Measurements from ENCODE around the gene SIGLEC10. TPM values are rescaled to one million over a fixed set of nuclear protein-coding genes. Genes with fewer than 3 reads are reported as not detected.

The SIGLEC10 gene
- total RNA-seq, 1 donor from 2014 or later: 50.3 TPM

DNA sequence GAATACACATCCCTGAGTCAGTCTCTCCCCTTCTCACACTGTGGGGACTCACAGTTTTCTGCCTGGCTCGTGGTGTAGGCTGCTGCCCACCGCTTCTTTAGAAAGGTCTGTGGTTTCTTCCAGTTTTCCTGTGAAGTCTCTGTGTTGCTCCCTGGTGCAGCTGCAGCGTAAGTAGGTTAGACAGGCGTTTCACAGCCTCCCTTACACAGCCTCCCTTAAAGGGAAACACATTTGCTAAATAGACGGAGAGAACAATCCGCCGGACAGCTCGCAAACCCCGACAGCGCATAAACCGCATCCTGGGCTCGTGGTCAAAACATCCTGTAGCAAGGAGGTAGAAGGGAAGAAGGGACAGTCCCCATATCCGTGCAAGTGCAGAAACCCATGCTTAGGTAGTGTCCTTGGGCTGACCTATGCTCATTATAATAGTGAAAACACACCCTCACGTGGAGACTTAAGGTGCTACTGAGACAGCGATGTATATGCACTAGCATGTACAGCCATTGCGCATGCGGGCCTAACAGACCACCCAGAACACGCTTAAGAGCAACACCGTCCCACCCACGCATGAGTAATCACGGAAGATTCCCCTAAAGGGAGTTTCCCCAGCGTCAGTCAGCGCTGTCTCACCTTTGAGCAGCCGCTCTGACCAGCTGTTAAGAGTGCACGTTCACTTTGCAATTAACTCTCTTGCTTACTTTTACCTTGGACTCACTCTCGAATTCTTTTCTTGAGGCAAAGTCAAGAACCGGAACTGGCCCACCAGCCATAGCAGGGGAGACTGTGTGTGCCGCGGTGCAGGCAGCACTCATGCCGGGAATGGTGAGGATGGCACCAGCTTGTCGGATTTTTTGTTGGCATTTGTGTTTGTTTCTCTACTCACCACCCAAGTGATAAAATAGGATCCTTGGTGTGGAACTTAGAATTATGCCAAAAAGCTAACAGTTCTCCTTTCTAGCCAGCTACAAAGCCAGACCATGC lies 24.3 kb upstream of the SIGLEC10 start:
- peak overlapping the region; percentile 71 for H3K4me3 Mint-ChIP-seq
- no peaks in the 10 kb centered on the region for H3K9me3 Mint-ChIP-seq
- DNase-seq (peak; percentile 48), ATAC-seq (ENCODE audit: low read depth) (peak; percentile 89)
- intact Hi-C loops (cut with micrococcal nuclease): loop anchor here (1.0 kb wide), 4 partner anchors 19 to 47 kb away; no protein-coding TSS in a partner anchor
- TF ChIP-seq, protein P1, sequence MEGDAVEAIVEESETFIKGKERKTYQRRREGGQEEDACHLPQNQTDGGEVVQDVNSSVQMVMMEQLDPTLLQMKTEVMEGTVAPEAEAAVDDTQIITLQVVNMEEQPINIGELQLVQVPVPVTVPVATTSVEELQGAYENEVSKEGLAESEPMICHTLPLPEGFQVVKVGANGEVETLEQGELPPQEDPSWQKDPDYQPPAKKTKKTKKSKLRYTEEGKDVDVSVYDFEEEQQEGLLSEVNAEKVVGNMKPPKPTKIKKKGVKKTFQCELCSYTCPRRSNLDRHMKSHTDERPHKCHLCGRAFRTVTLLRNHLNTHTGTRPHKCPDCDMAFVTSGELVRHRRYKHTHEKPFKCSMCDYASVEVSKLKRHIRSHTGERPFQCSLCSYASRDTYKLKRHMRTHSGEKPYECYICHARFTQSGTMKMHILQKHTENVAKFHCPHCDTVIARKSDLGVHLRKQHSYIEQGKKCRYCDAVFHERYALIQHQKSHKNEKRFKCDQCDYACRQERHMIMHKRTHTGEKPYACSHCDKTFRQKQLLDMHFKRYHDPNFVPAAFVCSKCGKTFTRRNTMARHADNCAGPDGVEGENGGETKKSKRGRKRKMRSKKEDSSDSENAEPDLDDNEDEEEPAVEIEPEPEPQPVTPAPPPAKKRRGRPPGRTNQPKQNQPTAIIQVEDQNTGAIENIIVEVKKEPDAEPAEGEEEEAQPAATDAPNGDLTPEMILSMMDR (IDR thresholded peaks at IDR 0.05): no peak
- CTCF ChIA-PET: interaction anchor here (0.8 to 5.4 kb wide), 10 partner anchors 14 to 216 kb away, joined by 3 to 34 read pairs (median 5); partner anchors contain the start of gene SIGLEC10
- H3K27me3 Mint-ChIP-seq: peaks cover 16% of the 10 kb centered on the region
- peaks cover 30% of the 10 kb centered on the region for H3K4me1 Mint-ChIP-seq
- POLR2A ChIA-PET: interaction anchor here (1.4 to 2.9 kb wide), 4 partner anchors 24 to 165 kb away, joined by 6 to 26 read pairs (median 8); partner anchors contain the start of gene SIGLEC10
- no peaks in the 10 kb centered on the region for H3K36me3 Mint-ChIP-seq (ENCODE audit: low read depth)
- peak overlapping the region; percentile 77 for H3K27ac Mint-ChIP-seq

DNA sequence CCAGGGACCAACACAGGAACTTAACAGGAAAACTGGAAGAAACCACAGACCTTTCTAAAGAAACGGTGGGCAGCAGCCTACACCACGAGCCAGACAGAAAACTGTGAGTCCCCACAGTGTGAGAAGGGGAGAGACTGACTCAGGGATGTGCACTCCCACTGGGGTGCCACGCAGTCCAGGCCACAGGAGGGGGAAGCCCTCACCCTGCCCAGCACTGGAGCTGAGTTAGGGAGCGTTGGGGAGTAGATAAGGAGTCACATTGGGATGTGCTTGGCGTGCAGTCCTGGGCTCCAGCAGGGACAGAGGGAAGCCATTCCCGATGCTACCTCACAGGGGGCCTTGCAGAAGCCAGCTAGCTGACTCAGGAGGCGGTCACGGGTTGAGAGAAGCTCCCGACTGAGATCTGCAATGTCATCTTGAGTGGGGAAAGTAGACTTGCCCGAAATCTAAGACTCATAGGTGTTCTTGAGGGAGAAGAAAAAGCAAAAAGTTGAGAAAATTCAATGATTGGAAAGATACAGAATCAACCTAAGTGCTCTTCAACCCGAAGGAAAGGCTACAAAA lies 23.5 kb upstream of the SIGLEC10 start:
- peaks cover 18% of the 10 kb centered on the region for H3K27me3 Mint-ChIP-seq
- H3K36me3 Mint-ChIP-seq (ENCODE audit: low read depth): no peaks in the 10 kb centered on the region
- H3K4me1 Mint-ChIP-seq: peaks cover 30% of the 10 kb centered on the region
- no peaks in the 10 kb centered on the region for H3K9me3 Mint-ChIP-seq
- CTCF ChIA-PET: interaction anchor here (1.0 to 5.4 kb wide), 8 partner anchors 14 to 217 kb away, joined by 3 to 34 read pairs (median 6); partner anchors contain the start of gene SIGLEC10
- POLR2A ChIA-PET: interaction anchor here (1.4 to 2.9 kb wide), 4 partner anchors 23 to 166 kb away, joined by 6 to 26 read pairs (median 8); partner anchors contain the start of gene SIGLEC10
- H3K4me3 Mint-ChIP-seq: peak overlapping the region; percentile 5
- peak overlapping the region; percentile 77 for H3K27ac Mint-ChIP-seq
- no peak for ATAC-seq (ENCODE audit: low read depth)
- intact Hi-C loops (cut with micrococcal nuclease): loop anchor here (1.0 kb wide), 4 partner anchors 19 to 47 kb away; no protein-coding TSS in a partner anchor
- no peak for DNase-seq
- TF ChIP-seq, protein P1 (IDR thresholded peaks at IDR 0.05): no peak

DNA sequence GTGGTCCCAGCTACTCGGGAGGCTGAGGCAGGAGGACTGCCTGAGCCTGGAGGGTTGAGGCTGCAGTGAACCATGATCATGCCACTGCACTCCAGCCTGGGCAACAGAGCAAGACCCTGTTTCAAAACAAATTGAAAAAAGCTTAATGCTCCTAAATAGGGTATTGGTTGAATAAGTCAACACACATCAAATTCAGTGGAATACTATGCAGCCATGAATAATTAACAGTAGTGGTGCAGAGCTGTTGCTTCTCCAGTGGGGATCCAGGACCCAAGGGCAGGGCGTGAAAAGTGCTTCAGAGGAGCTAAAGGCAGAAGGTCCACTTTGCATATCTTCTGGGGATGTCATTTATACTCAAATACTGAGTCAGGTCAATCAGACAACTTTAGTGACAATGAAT lies 22.6 kb upstream of the SIGLEC10 start:
- Mint-ChIP-seq H3K36me3 (ENCODE audit: low read depth) (no peaks in the 10 kb centered on the region), H3K4me3 (no peak overlapping the region), H3K27ac (peak overlapping the region; percentile 4), H3K27me3 (peaks cover 15% of the 10 kb centered on the region), H3K4me1 (peaks cover 30% of the 10 kb centered on the region), H3K9me3 (no peaks in the 10 kb centered on the region)
- ATAC-seq (ENCODE audit: low read depth): no peak
- CTCF ChIA-PET: interaction anchor here (0.7 to 5.4 kb wide), 12 partner anchors 13 to 218 kb away, joined by 3 to 38 read pairs (median 5); partner anchors contain the start of gene SIGLEC10
- TF ChIP-seq, protein P1 (IDR thresholded peaks at IDR 0.05): no peak
- POLR2A ChIA-PET: interaction anchor here (0.6 to 2.9 kb wide), 4 partner anchors 22 to 100 kb away, joined by 3 to 26 read pairs (median 4); partner anchors contain the start of gene SIGLEC10
- DNase-seq: no peak
- intact Hi-C loops (cut with micrococcal nuclease): no loop called here

DNA sequence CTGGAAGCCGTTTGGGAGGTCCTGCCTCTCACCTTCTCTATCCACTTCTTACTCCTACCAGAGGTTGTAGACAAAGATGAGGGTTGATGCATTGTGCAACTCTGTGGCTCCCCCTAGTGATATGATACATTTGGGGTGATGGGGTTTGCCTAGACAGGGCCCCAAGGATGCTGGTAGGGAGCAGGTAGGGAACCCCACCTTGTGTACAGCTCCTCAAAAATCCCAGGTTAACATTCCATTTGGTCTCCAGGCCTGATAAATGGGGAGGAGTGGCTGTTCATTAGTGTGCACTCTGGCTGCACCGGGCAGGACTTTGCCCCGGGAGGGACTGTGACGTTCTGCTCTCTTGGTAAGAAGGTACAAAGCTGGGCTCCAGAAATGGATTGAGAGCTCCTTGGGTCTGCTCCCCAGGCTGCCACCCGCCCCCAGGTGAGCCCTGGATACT lies 21.6 kb upstream of the SIGLEC10 start:
- TF ChIP-seq, protein P1 (IDR thresholded peaks at IDR 0.05): no peak
- POLR2A ChIA-PET: interaction anchor here (0.7 to 1.8 kb wide), 2 partner anchors 18 to 21 kb away, joined by 4 to 5 read pairs; partner anchors contain the start of gene SIGLEC10
- ATAC-seq (ENCODE audit: low read depth) (no peak), DNase-seq (no peak)
- H3K4me1 Mint-ChIP-seq: peaks cover 30% of the 10 kb centered on the region
- intact Hi-C loops (cut with micrococcal nuclease): loop anchor here (1.0 kb wide), 2 partner anchors 72 to 100 kb away; no protein-coding TSS in a partner anchor
- H3K27ac Mint-ChIP-seq: no peak overlapping the region
- H3K9me3 Mint-ChIP-seq: no peaks in the 10 kb centered on the region
- H3K4me3 Mint-ChIP-seq: no peak overlapping the region
- CTCF ChIA-PET: interaction anchor here (0.8 to 5.4 kb wide), 11 partner anchors 17 to 216 kb away, joined by 3 to 38 read pairs (median 4); partner anchors contain the start of gene SIGLEC10
- H3K27me3 Mint-ChIP-seq: peaks cover 15% of the 10 kb centered on the region
- no peaks in the 10 kb centered on the region for H3K36me3 Mint-ChIP-seq (ENCODE audit: low read depth)
